HG03108 (cell line): ENCODE measurements around the gene RHOA.

Experiments
- ATAC-seq: cut with Tn5 transposase; IDR thresholded peaks from one replicate; pipeline ENCODE4 v1.9.1; 2021; ENCODE audit warnings: moderate library complexity; ENCODE audit not compliant: unreplicated experiment

The RHOA gene

DNA sequence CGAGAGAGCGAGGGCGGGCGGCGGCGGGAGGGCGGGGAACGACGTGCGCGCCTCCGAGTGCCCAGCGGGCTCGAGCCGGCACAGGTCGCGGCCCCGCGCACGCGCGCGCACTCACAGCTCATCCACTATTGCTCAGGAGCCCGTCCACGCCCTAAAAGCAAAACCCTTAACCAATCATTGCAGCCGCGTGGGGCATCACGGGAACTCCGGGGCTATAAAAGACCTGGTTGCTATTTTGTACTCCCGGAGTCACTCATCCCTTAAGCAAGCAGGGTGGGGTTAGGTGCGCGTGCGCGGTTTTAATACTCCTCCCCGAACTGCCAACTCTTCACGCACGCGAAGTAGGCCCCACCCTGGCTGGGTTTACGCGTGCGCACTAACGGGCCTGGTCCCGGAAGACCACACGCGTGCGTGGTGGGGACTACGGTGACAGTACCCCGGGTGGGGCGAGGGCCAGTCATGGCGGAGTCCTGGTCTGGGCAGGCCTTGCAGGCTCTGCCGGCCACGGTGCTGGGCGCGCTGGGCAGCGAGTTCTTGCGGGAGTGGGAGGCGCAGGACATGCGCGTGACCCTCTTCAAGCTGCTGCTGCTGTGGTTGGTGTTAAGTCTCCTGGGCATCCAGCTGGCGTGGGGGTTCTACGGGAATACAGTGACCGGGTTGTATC, at the start of gene RHOA, which contains the start of gene TCTA:
Gene RHOA, minus strand, starts transcription at position 9 of the 664 bp plus-strand sequence. CDS start 36,387 bp downstream, outside the sequence.
Gene TCTA, plus strand, starts transcription at position 456 of the 664 bp plus-strand sequence. Its CDS starts 4 bp downstream, at position 460.
- peak; percentile 71 for ATAC-seq

DNA sequence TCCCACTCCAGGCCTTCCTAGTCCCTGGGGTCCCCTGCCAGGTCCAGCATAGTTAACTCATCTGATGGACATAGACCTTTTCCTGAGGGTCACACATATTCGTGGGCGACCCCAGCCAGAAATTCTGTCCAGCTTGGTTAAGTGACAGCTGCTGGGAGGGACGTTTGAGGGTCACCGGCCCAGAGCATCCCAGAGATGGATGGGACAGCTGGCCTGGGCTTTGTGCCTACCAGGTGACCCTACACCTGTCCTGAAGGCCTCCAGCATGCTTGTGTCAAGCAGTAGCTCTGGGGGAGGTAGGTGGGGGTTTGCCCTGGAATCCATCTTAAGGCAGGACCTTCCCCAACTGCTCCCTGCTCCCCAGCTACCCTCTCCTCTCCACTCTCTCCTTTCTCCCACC, 49.2 kb upstream of the RHOA start:
- no peak for ATAC-seq

DNA sequence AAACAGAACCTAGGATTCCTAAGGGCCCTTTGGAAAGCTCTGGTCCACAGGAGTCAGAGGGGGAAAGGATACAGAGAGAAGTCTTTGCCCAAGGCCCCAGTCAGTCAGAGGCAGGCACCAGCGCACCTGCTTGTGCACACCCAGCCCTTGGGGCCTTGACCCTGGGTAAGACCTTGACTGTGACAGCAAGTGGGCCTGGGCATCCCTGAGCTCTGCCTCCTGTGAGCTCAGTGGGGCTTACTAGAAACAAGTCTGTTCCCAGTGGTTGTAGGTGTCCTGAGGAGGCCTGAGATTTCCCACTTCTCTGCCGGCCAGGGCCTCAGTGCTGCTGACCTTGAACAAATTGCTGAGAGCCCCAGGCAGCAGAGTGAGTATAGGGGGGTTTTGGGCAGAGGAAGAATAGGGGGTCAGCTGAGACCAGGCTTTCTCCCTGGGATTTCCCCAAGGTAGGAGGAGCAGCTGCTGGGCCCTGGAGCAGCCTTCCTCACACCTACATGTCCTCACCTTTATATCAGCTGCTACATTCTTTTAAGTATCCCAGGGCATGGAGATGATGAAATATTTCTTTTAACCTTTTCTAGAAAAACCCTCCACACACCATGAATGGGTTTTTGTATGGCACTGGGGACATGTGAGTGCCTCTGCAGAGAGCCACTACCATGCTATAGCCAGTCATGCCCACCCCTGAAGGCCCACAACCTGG, 48.6 kb upstream of the RHOA start:
- no peak for ATAC-seq

DNA sequence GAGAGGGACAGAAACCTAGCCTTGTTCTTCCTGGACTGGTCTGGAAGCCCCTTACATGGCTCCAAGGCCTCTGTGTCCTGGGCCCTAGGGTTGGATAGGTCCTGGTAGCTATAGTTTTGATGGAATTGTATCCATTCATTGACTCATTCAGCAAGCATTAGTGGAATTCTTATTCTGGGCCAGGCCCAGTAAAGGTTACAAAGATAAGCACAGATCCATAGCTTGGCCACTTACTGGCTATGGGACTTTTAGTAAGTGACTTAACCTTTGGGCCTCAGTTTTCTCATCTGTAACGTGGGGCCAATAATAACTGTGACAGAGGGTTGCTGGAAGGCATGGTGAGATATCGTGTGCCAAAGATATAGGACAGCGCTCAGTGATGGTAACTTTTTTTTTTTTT, 44.7 kb upstream of the RHOA start:
- ATAC-seq, result no peak

DNA sequence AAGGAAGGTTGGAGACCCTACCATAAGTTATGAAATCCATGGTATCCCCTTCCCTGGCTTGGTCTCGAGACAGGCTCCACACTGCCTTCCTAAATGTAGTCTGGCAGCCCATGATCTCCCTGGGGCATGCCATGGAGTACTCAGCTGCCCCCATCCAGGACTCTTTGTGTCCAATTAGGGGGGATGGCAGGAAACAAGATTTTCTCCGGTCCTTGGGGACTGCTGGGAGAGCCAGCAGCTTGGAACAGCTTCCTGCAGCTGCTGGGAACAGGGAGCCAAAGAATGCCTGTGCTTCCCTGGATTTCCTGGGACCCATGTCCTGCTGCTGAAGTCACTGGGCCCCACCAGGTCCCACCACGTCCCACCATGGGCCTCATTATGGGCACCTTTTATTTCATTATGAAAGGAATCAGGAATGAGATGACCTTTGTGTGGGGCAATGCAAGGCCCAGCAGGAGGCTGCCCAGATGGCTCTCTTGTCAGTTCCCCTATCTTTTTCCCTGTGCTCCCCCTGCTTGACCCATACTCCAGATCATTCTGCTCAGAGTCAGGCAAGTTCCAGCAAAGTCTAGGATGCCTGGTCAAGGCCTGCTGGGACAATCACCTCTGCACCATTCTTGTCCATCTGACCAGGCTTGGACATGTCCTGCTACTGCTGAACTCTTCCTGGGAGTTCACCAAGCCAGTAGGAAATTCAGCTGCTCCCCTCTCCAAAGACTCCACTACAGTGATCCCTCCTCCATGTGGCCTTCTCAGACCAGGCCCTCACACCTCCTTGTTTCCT, 43.3 kb upstream of the RHOA start:
- ATAC-seq, result no peak

DNA sequence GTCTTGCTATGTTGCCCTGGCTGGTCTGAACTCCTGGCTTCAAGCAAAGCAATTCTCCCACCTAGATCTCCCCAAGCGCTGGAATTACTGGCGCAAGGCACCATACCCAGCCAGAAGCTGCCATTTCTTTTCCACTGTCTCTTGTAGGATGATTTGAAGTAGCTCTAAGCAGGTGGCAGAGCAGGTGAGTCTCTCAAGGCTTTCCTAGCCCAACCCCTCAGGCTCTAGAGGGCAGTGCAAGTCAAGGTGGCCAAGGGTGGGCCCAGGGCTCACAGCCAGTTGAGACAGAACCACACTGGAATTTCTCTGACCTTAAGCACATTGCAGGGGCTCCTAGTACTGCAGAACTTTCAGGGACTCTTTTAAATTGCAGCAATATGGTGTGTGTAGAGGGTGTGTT, 42.7 kb upstream of the RHOA start:
- ATAC-seq, result no peak

DNA sequence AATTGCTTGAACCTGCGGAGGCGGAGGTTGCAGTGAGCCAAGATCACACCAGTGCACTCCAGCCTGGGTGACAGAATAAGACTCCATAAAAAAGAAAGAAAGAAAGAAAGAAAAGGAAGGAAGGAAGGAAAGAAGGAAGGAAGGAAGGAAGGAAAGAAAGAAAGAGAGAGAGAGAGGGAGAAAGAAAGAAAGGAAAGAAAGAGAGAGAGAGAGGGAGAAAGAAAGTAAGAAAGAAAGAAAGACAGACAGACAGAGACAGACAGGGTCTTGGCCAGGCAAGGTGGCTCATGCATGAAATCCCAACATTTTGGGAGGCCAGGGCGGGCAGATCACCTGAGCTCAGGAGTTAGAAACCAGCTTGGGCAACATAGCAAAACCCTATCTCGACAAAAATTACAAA, 41.8 kb upstream of the RHOA start:
- no peak for ATAC-seq

DNA sequence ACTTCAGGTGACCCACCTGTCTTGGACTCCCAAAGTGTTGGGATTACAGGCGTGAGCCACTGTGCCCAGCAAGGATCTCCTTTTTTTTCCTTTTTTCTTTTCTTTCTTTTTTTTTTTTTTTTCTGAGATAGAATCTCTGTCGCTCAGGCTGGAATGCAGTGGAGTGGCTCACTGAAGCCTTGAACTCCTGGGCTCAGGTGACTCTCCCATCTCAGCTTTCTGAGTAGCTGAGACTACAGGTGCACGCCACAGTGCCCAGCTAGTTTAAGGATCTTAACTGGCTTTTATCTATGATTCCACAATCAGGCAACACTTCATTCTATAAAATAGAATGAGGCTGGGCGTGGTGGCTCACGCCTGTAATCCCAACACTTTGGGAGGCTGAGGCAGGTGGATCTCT, 33.6 kb upstream of the RHOA start:
- ATAC-seq, result no peak

DNA sequence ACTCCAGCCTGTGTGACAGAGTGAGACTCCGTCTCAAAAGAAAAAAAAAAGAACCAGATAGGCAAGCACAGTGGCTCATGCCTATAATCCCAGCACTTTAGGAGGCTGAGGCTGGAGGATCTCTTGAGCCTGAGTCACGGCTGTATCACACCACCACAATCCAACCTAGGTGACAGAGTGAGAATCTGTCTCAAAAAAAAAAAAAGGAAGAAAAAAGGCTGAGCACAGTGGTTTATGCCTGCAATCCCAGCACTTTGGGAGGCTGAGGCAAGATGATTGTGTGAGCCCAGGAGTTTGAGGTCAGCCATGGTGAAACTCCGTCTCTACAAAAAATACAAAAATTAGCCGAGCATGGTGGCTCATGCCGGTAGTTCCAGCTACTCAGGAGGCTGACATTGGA, 23.0 kb upstream of the RHOA start:
- no peak for ATAC-seq

DNA sequence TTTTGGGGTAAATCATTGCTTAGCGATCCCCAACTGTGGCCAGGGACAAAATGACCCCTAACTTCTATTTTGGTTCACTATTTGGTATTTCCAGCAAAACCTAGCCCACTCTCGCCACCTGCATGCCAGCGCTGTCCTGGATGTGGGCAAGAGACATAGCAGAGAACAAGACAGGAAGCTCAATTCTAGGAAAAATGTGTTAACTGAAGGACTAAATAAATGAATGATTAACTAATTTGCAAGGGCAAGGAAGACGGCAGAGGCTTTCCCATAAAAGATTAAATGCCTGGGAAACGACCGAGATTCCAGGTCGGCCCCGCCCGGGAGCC, 16.9 kb upstream of the RHOA start:
- ATAC-seq, result no peak

DNA sequence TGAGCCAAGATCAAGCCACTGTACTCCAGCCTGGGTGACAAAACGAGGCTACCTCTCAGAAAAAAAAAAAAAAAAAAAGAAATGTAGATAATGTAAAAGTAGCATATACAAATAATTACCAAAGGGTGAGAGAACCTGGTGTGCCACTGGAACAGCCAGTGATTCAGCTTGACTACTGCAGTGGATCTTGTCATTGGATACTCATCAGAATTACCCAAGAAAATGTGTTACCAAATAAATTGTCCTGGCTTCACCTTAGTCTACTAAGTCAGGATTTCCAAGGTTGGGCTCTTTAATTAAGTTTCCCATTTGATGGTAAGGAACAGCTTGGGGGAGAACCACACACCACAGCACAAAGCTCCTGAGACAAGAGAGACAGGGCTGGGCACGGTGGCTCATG, 15.8 kb upstream of the RHOA start:
- ATAC-seq, result no peak

DNA sequence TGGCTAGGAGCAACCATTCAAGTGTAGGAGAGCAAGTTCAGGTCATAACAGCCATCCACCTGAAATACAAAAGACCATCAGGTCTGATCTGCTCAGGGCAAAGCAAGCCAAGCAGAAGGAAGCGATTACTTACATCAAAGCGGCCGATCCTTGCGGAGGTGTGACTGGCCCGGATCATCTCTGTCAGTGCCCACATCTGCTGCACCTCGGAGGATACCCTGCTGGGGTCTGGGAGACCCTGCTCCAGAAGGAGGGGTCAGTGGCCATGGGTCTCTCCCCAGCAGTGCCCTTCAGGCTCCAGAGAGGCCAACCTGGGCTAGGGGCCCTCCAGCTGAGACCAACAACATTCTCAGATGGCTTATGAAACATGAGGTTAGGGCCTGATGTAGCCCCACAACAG, 13.0 kb upstream of the RHOA start:
- ATAC-seq, result no peak

DNA sequence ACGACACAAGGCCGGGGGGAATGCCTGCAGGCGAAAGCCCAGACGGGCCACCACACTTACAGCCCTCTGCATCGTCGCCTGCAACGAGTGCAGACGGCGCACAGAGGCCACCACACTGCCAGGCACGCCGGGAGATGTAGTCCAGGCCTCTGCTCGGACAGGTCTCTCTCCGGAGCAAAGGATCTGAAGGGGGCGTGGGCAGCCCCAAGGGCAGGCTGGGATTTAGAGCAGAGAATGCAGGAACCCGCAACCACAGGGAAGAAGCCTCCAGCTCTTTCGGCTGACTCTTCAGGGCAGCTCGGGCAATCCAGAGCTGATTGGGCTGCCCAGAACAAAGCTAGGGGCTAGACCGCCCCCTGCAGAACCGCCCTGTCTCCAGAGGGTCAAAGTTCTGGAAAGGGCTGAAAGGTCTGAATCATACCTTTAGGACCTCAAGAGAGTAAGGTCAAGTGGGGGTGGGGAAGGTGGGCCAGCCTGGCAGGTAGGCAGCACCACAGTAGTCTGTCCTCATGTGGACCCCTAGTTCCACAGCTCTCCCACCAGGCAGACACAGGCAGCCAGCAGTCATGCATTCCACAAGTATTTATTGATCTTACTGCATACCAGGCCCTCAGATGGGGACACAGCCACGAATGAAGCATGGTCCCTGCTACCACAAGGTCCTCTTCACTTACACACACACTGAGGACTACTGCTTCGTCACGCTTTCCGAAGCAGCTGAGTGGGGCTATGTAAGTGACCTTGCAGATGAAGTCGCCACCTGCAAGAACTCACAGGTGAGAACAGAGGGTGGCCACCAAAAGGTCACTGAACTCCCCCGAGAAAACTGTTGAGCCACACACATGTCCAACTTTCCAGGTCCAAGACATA, 10.8 kb upstream of the RHOA start, which contains the start of gene AMT:
Gene AMT, minus strand, starts transcription at position 95 of the 870 bp plus-strand sequence. Its CDS starts 23 bp downstream, at position 72.
- no peak for ATAC-seq

DNA sequence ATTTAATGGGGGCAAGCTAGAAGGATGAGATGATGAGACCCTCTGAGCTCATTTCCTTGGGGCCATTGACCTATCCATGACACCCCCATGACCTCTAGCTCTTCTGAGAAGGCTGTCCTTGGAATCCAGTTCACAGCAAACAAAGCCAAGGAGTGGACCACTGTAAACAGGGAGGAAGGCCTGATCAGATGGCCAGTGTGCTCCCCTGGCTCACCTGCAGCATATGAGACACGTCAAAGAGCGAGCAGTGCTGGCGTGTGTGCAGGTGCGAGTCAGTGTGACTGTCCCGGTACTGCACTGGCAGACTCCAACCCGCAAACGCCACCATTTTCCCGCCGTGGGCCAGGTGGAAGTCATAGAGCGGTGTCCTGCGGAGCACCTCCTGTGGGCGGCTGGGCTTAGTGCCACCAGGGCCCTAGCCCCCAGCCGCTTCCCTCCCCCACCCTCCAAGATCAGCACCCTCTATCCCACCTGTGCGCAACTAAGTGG, 10.2 kb upstream of the RHOA start:
- ATAC-seq, result no peak

DNA sequence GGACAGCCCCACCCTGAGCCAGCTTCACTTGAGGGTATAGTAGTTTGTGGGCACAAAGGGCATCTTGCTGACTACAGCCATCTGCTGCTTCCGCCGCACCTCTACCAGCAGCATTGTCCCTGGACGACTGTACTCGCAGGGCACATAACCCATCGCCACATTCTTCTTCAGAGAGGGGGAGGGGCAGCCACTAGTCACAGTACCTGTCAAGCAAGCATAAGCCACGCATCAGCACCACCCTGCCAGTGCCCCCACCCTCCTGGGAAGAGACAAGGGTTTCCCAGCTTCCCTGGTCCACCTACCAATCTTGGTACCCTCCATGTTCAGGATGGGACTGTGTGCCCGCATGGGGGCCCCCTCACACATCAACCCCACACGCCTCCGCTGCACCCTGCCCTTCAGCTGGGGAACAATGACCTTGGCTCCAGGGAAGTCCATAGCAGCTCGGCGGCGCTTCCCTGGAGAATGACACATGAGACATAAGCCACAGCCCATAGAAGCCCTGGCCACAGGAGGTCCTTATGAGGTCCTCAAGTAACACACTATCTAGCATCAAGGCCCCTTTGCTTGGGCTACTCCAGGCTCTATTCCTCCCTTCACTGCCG, 5.8 kb upstream of the RHOA start:
- ATAC-seq, result no peak

DNA sequence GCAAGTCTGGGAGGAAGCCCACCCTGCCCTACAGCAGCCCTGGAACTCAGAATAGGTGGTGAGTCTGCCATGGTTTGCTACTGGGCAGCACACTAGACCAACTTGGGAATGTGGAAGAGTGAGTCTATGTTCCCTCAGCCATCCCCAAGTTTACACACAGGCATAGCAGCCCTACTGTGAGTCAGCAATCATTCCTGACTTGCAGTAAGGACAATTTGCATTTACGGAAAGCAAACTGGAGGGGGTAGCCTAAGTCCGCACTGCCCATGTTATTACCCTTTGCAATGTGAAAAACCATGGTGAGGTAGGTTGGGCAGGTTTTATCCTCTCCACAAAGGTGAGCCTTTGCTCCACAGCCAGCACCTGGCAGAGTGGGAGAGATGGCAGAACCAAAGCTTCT, 5.1 kb upstream of the RHOA start:
- no peak for ATAC-seq

DNA sequence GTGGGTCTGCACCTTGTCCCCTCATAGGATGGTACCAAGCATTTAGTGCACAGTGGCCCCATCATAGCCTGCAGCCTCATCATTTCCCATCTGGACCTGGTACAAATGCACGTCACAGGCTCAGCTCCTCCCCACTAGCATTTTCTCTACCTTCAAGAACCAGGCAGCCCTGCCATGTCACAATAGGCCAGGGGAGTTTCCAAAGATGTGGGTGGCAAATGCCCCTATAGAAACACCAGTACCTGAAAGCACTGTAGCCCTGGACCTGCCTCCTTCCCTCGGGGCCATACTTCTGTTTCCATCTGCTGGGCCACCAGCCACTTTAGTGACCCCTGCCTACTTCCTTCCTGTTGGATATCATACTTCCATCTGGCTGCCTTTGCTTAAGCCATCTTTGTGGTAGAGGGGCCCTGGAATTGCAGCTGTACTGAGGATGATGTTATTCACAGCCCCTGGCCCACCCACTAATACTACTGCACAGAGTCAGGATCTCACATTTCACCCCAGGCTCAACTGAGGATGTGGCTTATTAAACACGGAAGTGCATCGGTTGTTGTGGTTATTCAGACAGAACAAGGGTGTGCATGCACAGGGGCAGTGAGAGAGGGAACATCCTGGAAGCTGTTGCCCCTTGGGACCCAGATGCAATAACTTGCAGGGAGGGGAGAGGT, 4.3 kb upstream of the RHOA start:
- no peak for ATAC-seq

DNA sequence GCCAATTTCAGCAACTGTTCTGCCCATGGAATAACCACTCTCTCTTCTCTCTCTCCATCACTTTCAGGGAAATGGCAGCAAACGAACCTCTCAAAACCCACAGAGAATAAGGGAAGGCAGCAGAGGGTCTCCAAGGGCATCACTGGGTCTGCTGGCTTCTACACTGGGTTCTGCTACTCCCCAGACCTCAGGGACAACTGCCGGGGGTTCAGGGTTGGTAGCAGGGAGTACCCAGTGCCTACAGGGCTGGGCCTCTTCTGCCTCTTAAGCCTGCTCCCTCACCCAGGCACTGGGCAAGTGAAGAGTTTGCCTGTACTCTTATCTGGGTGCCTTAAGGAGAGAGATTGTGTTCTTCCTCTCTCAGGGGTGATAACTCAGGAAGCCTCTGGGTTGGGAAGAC, 3.0 kb upstream of the RHOA start:
- ATAC-seq, result no peak

DNA sequence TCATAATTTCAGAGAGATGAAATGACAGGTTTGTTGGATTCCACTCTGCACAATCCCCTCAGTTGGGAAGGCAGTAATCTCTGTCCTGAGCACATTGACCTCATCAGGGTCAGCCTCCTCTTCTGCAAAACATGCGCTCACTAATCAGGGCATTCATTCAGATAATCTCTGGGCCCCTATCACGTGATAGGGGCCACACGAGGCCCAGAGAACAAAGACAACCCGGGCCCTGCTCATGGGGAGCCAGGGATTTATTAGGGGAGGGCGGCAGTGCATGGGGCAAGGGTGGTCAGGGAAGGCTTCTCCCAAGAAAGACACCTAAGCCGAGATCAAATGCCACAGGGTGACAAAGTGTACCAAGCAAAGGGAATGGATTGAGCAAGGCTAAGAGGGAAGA, 1.6 kb upstream of the RHOA start:
- ATAC-seq, result no peak
